Panc1 (cell line): ENCODE data around the gene MEIOC. TPM values are rescaled to one million over a fixed set of nuclear protein-coding genes. Genes with fewer than 3 reads are reported as not detected.

Experiments
- ATAC-seq: fragments of 200-7000 bp; cut with Tn5 transposase; 2 replicates; pipeline ENCODE4 v1.9.1; 2020; ENCODE audit warnings: mild to moderate bottlenecking, moderate library complexity
- BruUV-seq: library from RNA; stranded (reverse); fragments of 400-500 nt; replicated peaks from 2 replicates; lab custom pipeline; 2021; lab: Mats Ljungman, UMichigan
- CTCF ChIA-PET: fragments of 300-600 bp; sonication (Branson Sonifier 250); formaldehyde crosslinking; loops from one replicate; lab custom pipeline; 2022; ENCODE audit warnings: antibody characterized with exemption; lab: Charles Lee
- POLR2A ChIA-PET: fragments of 300-600 bp; sonication (Branson Sonifier 250); formaldehyde crosslinking; loops from one replicate; lab custom pipeline; 2022; ENCODE audit warnings: antibody characterized with exemption; lab: Charles Lee
- DNase-seq: peaks from one replicate; pipeline ENCODE4 v3.0.0-alpha.2; 2010; ENCODE audit warnings: low read depth, low spot score
- H3K27ac ChIP-seq: 2 replicates; pipeline ENCODE4 v1.5.1; 2011; ENCODE audit warnings: mild to moderate bottlenecking, low read length, inconsistent platforms
- H3K27me3 ChIP-seq: fragments of 200-500 bp; sonication (Bioruptor generic); 2 replicates; pipeline ENCODE4 v1.6.0; 2014; ENCODE audit warnings: low read length, inconsistent platforms; ENCODE audit not compliant: control insufficient read depth, insufficient read depth
- H3K36me3 ChIP-seq: fragments of 200-500 bp; sonication (Bioruptor generic); 2 replicates; pipeline ENCODE4 v1.5.1; 2014; ENCODE audit warnings: inconsistent platforms, mild to moderate bottlenecking, low read length, moderate library complexity; ENCODE audit not compliant: control insufficient read depth, insufficient read depth
- H3K4me1 ChIP-seq: 2 replicates; pipeline ENCODE4 v1.5.1; 2011; ENCODE audit warnings: inconsistent platforms, mild to moderate bottlenecking, low read length, moderate library complexity; ENCODE audit not compliant: control insufficient read depth, insufficient read depth
- H3K4me3 ChIP-seq, 2 experiments: 2 replicates each; pipeline ENCODE4 v1.5.1; 2011 to 2012; ENCODE audit warnings: low read depth in 2 of 2, low read length in 2 of 2, mild to moderate bottlenecking in 2 of 2, inconsistent platforms in 1 of 2, moderate library complexity in 1 of 2
- H3K9me3 ChIP-seq: fragments of 200-500 bp; sonication (Bioruptor generic); 2 replicates; pipeline ENCODE4 v1.5.1; 2014; ENCODE audit warnings: low read depth, mild to moderate bottlenecking, inconsistent platforms, low read length, moderate library complexity; ENCODE audit not compliant: control insufficient read depth, insufficient read depth
- CTCF ChIP-seq: fragments of 450-650 bp; IDR thresholded peaks from 2 replicates; pipeline ENCODE4 v1.5.1; 2017; ENCODE audit warnings: mild to moderate bottlenecking
- POLR2AphosphoS5 ChIP-seq: IDR thresholded peaks from 2 replicates; pipeline ENCODE4 v1.6.1; 2012; ENCODE audit warnings: mild to moderate bottlenecking, low read depth, low read length, moderate library complexity
- SIN3A ChIP-seq: IDR thresholded peaks from 2 replicates; pipeline ENCODE4 v1.6.1; 2012; ENCODE audit warnings: low read depth, mild to moderate bottlenecking, low read length, moderate library complexity, borderline replicate concordance; ENCODE audit not compliant: insufficient read depth
- TCF7L2 ChIP-seq: IDR thresholded peaks from 2 replicates; pipeline ENCODE4 v1.6.1; 2011; ENCODE audit warnings: mild to moderate bottlenecking, low read depth, low read length, inconsistent platforms
- in situ Hi-C: cut with HindIII; loops from 2 replicates; pipeline ENCODE4 v1.10.0; 2016; ENCODE audit warnings: low sequenced_read_pairs, low pct_unique_long_range_greater_than_20kb
- intact Hi-C: fragments of 100-400 bp; cut with micrococcal nuclease; formaldehyde crosslinking; loops from one replicate; pipeline ENCODE4 v1.10.0; 2022; ENCODE audit not compliant: unreplicated experiment
- total RNA-seq: library from RNA; stranded (reverse); gene quantifications from one replicate; pipeline ENCODE4 v1.2.1, GENCODE V29; 2021; ENCODE audit not compliant: unreplicated experiment
- TF ChIP-seq, protein P1 (sequence below), 2 experiments: IDR thresholded peaks; 2 replicates each; pipeline ENCODE4 v1.6.1; 2011 to 2012; ENCODE audit warnings: low read depth in 2 of 2, control low read depth in 1 of 2, low read length in 1 of 2, mild to moderate bottlenecking in 1 of 2, moderate library complexity in 1 of 2; ENCODE audit not compliant: insufficient read depth in 1 of 2

The MEIOC gene
- total RNA-seq, 1 experiment from 2014 or later: 0.82 TPM

DNA sequence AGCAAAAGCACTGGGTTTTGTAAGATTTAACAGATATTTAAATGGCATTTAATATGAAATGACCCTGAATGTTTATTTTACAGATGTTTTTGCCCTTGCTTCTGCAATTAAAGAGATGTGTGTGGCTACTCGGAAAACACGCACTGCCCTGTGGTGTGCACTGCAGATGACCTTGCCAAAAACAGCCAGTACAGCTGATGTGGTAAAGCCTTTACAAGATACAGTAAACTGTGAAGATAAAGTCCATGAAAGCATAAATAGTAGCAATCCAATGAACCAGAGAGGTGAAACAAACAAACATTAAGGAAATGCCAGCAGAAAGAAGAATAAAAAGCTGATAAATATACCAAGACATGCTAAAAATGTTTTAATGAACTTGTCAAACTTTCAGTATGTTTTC, 17.6 kb downstream of the MEIOC start:
- in situ Hi-C loops: no loop called here
- ChIA-PET POLR2A (no interaction called here), CTCF (interaction anchor here (0.6 kb wide), 1 partner anchor 52 kb away, joined by 6 read pairs; no protein-coding TSS in a partner anchor)
- Histone ChIP-seq H3K27me3 (no peaks in the 10 kb centered on the region), H3K36me3 (no peaks in the 10 kb centered on the region; the same call in 1 of the 2 replicates), H3K9me3 (no peaks in the 10 kb centered on the region), H3K4me1 (no peaks in the 10 kb centered on the region; the same call in 1 of the 2 replicates), H3K4me3 (no peak overlapping the region), H3K27ac (no peak overlapping the region)
- no peak for TF ChIP-seq POLR2AphosphoS5
- TF ChIP-seq, protein P1, sequence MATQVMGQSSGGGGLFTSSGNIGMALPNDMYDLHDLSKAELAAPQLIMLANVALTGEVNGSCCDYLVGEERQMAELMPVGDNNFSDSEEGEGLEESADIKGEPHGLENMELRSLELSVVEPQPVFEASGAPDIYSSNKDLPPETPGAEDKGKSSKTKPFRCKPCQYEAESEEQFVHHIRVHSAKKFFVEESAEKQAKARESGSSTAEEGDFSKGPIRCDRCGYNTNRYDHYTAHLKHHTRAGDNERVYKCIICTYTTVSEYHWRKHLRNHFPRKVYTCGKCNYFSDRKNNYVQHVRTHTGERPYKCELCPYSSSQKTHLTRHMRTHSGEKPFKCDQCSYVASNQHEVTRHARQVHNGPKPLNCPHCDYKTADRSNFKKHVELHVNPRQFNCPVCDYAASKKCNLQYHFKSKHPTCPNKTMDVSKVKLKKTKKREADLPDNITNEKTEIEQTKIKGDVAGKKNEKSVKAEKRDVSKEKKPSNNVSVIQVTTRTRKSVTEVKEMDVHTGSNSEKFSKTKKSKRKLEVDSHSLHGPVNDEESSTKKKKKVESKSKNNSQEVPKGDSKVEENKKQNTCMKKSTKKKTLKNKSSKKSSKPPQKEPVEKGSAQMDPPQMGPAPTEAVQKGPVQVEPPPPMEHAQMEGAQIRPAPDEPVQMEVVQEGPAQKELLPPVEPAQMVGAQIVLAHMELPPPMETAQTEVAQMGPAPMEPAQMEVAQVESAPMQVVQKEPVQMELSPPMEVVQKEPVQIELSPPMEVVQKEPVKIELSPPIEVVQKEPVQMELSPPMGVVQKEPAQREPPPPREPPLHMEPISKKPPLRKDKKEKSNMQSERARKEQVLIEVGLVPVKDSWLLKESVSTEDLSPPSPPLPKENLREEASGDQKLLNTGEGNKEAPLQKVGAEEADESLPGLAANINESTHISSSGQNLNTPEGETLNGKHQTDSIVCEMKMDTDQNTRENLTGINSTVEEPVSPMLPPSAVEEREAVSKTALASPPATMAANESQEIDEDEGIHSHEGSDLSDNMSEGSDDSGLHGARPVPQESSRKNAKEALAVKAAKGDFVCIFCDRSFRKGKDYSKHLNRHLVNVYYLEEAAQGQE (IDR thresholded peaks at IDR 0.05; ENCODE audit: insufficient read depth in 1 of 2, low read depth in 2 of 2, low read length in 1 of 2): no peak
- TF ChIP-seq SIN3A: no peak
- peak; percentile 75 for TF ChIP-seq TCF7L2
- TF ChIP-seq CTCF: no peak
- no peak for DNase-seq
- intact Hi-C loops: no loop called here
- no peak for ATAC-seq
- BruUV-seq: no TSS peak

GRCh38 chr17:44677136-44677535, 20.9 kb downstream of the MEIOC start:
- POLR2A ChIA-PET: no interaction called here

More at GRCh38 chr17:44677136-44677535, 20.9 kb downstream of the MEIOC start:
- H3K27ac ChIP-seq: no peak overlapping the region
- H3K9me3 ChIP-seq: no peaks in the 10 kb centered on the region
- no peak overlapping the region for H3K4me3 ChIP-seq
- intact Hi-C loops: no loop called here
- H3K36me3 ChIP-seq: peaks cover 4% of the 10 kb centered on the region; the same call in 1 of the 2 replicates
- ATAC-seq: no peak
- no TSS peak for BruUV-seq
- CTCF ChIA-PET: no interaction called here
- in situ Hi-C loops: no loop called here
- no peaks in the 10 kb centered on the region; the same call in 1 of the 2 replicates for H3K4me1 ChIP-seq
- H3K27me3 ChIP-seq: no peaks in the 10 kb centered on the region
- no peak for DNase-seq
- TF ChIP-seq POLR2AphosphoS5: no peak
- no peak for TF ChIP-seq SIN3A
- no peak for TF ChIP-seq CTCF
- no peak for TF ChIP-seq TCF7L2
- TF ChIP-seq, protein P1 (IDR thresholded peaks at IDR 0.05; ENCODE audit: insufficient read depth in 1 of 2, low read depth in 2 of 2, low read length in 1 of 2): no peak
